Measurements from ENCODE around the gene ZBTB16.

GRCh38 chr11:114287154-114287553, 227.6 kb downstream of the ZBTB16 start:
- TF ChIP-seq POLR2A (IDR thresholded peaks at IDR 0.05) (no peak), CTCF (IDR thresholded peaks at IDR 0.05) (no peak)

All from uterus (tissue), 2 donors.